Upper lobe of right lung (tissue), 1 donor: ENCODE results near the gene SGTA. TPM values are rescaled to one million over a fixed set of nuclear protein-coding genes. Genes with fewer than 3 reads are reported as not detected.

ENCODE experiments used
- ATAC-seq: fragments of 200-7000 bp; cut with Tn5 transposase; one replicate; pipeline ENCODE4 v1.9.1; 2020; ENCODE audit warnings: mild to moderate bottlenecking, moderate library complexity
- DNase-seq: peaks from one replicate; pipeline ENCODE4 v3.0.0-alpha.2; 2020
- H3K27ac ChIP-seq: fragments of 200-600 bp; one replicate; pipeline ENCODE4 v1.8.0; 2022
- H3K27me3 ChIP-seq: fragments of 200-600 bp; one replicate; pipeline ENCODE4 v1.8.0; 2022; ENCODE audit warnings: mild to moderate bottlenecking
- H3K36me3 ChIP-seq: fragments of 200-600 bp; one replicate; pipeline ENCODE4 v1.8.0; 2022
- H3K4me1 ChIP-seq: fragments of 200-600 bp; one replicate; pipeline ENCODE4 v1.8.0; 2022
- H3K4me3 ChIP-seq: fragments of 200-600 bp; one replicate; pipeline ENCODE4 v1.8.0; 2022; ENCODE audit warnings: mild to moderate bottlenecking
- H3K9me3 ChIP-seq: fragments of 200-600 bp; one replicate; pipeline ENCODE4 v1.8.0; 2022
- CTCF ChIP-seq: fragments of 200-600 bp; IDR thresholded peaks from one replicate; pipeline ENCODE4 v1.8.0; 2022; ENCODE audit warnings: antibody characterized with exemption
- intact Hi-C: fragments of 100-400 bp; cut with DNase I; formaldehyde crosslinking; loops from one replicate; pipeline ENCODE4 v1.11.0; 2022
- total RNA-seq: library from RNA; stranded (reverse); fragmentation: NEBNext Ultra II Directional; extraction: Animal tissue kit (Norgen Biotek cat#: 25700); gene quantifications from one replicate; pipeline ENCODE4 v1.2.1, GENCODE V29; 2021
- donor health status: DM: no; HTN: yes; CAD: no; lungs with severe emphysema.

SGTA gene
- total RNA-seq, 1 donor from 2014 or later: 44.9 TPM

- H3K4me1 ChIP-seq: no peaks in the 10 kb centered on the region
- ATAC-seq: no peak
- no peaks in the 10 kb centered on the region for H3K9me3 ChIP-seq
- no peak for DNase-seq
- TF ChIP-seq CTCF: no peak
- H3K27me3 ChIP-seq: no peaks in the 10 kb centered on the region
- H3K4me3 ChIP-seq: no peak overlapping the region
- peaks cover 20% of the 10 kb centered on the region for H3K36me3 ChIP-seq
- no peak overlapping the region for H3K27ac ChIP-seq
- intact Hi-C loops: no loop called here
Observed at GRCh38 chr19:2807379-2808128, 24.5 kb upstream of the SGTA start.

GRCh38 chr19:2806736-2807378 lies 23.8 kb upstream of the SGTA start:
- TF ChIP-seq CTCF: no peak
- Histone ChIP-seq H3K4me1 (no peaks in the 10 kb centered on the region), H3K9me3 (no peaks in the 10 kb centered on the region), H3K4me3 (no peak overlapping the region), H3K27ac (no peak overlapping the region), H3K36me3 (peaks cover 20% of the 10 kb centered on the region), H3K27me3 (no peaks in the 10 kb centered on the region)
- no peak for DNase-seq
- intact Hi-C loops: no loop called here
- ATAC-seq: no peak

- H3K36me3 ChIP-seq: peaks cover 20% of the 10 kb centered on the region
- intact Hi-C loops: no loop called here
Observed at GRCh38 chr19:2805991-2806649, 23.0 kb upstream of the SGTA start.

GRCh38 chr19:2805261-2805900 lies 22.3 kb upstream of the SGTA start:
- H3K36me3 ChIP-seq: peaks cover 20% of the 10 kb centered on the region
- ATAC-seq: no peak
- intact Hi-C loops: no loop called here
- no peak overlapping the region for H3K27ac ChIP-seq
- H3K9me3 ChIP-seq: no peaks in the 10 kb centered on the region
- no peaks in the 10 kb centered on the region for H3K27me3 ChIP-seq
- no peaks in the 10 kb centered on the region for H3K4me1 ChIP-seq
- H3K4me3 ChIP-seq: no peak overlapping the region
- no peak for DNase-seq
- TF ChIP-seq CTCF: no peak

More at GRCh38 chr19:2805991-2806649, 23.0 kb upstream of the SGTA start:
- Histone ChIP-seq H3K4me3 (no peak overlapping the region), H3K4me1 (no peaks in the 10 kb centered on the region), H3K9me3 (no peaks in the 10 kb centered on the region), H3K27me3 (no peaks in the 10 kb centered on the region), H3K27ac (no peak overlapping the region)
- no peak for DNase-seq
- no peak for ATAC-seq
- TF ChIP-seq CTCF: no peak

GRCh38 chr19:2804156-2805004 lies 21.3 kb upstream of the SGTA start:
- no peak for TF ChIP-seq CTCF
- intact Hi-C loops: no loop called here
- ATAC-seq: no peak
- Histone ChIP-seq H3K27ac (no peak overlapping the region), H3K4me3 (no peak overlapping the region), H3K27me3 (no peaks in the 10 kb centered on the region), H3K4me1 (no peaks in the 10 kb centered on the region), H3K36me3 (peaks cover 21% of the 10 kb centered on the region), H3K9me3 (no peaks in the 10 kb centered on the region)
- no peak for DNase-seq
